Cardiac fibroblast (primary cell): ENCODE data around the gene NTN1.
"Not testable (repeated sequence)": the region's sequence is repeated elsewhere in the genome, so short reads cannot be mapped to it uniquely, and the experiment has no call there.

Experiments
- DNase-seq, 2 donors: peaks; one replicate each; pipeline versions ENCODE4 v3.0.0 to v3.0.0-alpha.2; 2010; ENCODE audit warnings: low read depth in 2 of 2
- H3K4me3 ChIP-seq, 2 donors: replicated peaks in 1 of 2; 1 replicate in 1 of 2; 2 replicates in 1 of 2; pipeline ENCODE4 v1.5.1; 2011; ENCODE audit warnings: low read depth in 2 of 2, low read length in 2 of 2, mild to moderate bottlenecking in 2 of 2, moderate library complexity in 1 of 2
- TF ChIP-seq, protein P1 (sequence below): IDR thresholded peaks from one replicate; pipeline ENCODE4 v1.5.1; 2011; ENCODE audit warnings: low read depth, mild to moderate bottlenecking, low read length, inconsistent platforms

Gene NTN1

DNA sequence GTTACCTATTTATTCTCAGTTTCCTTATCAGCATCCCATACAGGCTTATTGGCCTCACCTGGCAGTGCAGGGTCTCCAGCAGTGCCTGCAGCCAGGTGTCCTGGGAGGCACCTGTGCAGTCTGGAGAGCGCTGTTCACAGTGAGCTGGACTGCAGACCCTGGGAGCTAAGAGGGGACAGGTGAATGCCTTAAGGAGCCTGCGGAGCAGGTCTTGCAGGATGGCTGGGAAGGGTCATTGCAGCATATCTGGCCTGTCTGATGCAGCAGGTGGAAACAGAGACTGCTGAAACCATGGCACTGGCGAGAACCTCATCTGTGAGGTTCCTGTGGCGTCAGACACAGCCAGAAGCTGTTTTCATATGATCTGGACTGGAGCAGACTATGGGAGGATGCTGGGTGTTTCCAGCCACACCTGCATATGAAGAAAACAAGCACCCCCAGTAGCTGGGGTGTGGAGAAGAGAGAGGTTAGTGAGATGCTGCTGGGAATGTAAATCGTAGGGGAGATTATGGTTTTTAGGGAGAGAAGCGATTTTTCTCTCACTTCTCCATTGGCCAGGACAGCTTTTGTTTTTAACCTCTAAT lies 77.0 kb downstream of the NTN1 start:
- DNase-seq, result no peak
- no peak overlapping the region for H3K4me3 ChIP-seq
- TF ChIP-seq, protein P1, sequence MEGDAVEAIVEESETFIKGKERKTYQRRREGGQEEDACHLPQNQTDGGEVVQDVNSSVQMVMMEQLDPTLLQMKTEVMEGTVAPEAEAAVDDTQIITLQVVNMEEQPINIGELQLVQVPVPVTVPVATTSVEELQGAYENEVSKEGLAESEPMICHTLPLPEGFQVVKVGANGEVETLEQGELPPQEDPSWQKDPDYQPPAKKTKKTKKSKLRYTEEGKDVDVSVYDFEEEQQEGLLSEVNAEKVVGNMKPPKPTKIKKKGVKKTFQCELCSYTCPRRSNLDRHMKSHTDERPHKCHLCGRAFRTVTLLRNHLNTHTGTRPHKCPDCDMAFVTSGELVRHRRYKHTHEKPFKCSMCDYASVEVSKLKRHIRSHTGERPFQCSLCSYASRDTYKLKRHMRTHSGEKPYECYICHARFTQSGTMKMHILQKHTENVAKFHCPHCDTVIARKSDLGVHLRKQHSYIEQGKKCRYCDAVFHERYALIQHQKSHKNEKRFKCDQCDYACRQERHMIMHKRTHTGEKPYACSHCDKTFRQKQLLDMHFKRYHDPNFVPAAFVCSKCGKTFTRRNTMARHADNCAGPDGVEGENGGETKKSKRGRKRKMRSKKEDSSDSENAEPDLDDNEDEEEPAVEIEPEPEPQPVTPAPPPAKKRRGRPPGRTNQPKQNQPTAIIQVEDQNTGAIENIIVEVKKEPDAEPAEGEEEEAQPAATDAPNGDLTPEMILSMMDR, result no peak

- DNase-seq, result no peak
- no peak overlapping the region for H3K4me3 ChIP-seq
- TF ChIP-seq, protein P1, result no peak
Measured at GRCh38 chr17:9101356-9101755, 80.0 kb downstream of the NTN1 start.

DNA sequence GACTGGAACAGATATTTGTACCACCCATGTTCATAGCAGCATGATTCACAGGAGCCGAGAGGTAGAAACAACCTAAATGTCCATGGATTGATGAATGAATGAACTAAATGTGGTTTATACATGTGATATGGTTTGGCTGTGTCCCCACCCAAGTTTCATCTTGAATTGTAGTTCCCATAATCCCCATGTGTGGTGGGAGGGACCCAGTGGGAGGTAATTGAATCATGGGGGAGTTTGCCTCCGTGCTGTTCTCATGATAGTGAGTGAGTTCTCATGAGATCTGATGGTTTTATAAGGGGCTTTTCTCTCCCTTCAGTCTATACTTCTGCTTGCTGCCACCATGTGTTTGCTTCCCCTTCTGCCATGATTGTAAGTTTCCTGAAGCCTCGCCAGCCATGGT lies 81.9 kb downstream of the NTN1 start:
- not testable (repeated sequence) for DNase-seq, H3K4me3 ChIP-seq

GRCh38 chr17:9104370-9105041 lies 83.2 kb downstream of the NTN1 start:
- DNase-seq, result no peak
- no peak overlapping the region for H3K4me3 ChIP-seq
- TF ChIP-seq, protein P1, result no peak

- TF ChIP-seq, protein P1, result no peak
- H3K4me3 ChIP-seq, result no peak overlapping the region
- DNase-seq, result no peak
Measured at GRCh38 chr17:9105068-9105868, 84.0 kb downstream of the NTN1 start.

DNA sequence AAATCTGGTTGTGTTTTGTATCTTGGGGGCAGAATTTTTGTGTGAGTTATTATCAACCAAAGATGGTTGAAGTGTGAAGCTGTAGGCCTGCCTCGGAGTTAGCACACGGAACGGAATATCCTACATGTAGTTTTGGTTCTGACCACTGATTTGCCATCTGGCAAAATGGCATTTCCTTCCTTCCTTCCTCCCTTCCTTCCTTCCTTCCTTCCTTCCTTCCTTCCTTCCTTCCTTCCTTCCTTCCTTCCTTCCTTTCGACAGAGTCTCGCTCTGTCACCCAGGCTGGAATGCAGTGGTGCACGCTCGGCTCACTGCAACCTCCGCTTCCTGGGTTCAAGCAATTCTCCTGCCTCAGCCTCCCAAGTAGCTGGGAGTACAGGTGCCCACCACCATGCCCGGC lies 85.0 kb downstream of the NTN1 start:
- H3K4me3 ChIP-seq, DNase-seq: not testable (repeated sequence)

GRCh38 chr17:9107527-9107926 lies 86.2 kb downstream of the NTN1 start:
- no peak overlapping the region for H3K4me3 ChIP-seq
- no peak for DNase-seq
- TF ChIP-seq, protein P1, result no peak
